HepG2 (cell line): ENCODE measurements around the gene LTB4R. TPM values are rescaled to one million over a fixed set of nuclear protein-coding genes. Genes with fewer than 3 reads are reported as not detected.
A peak's percentile ranks its signal among the peaks of the same experiment; 100 is the strongest.

ENCODE experiments used
- FOXO1 ChIP-seq: sonication (generic); formaldehyde crosslinking; IDR thresholded peaks from 2 replicates; pipeline ENCODE4 v1.4.0; 2020; ENCODE audit warnings: missing genetic modification reagents
- HDAC1 ChIP-seq: sonication (generic); formaldehyde crosslinking; IDR thresholded peaks from 2 replicates; pipeline ENCODE4 v1.5.1; 2020; ENCODE audit warnings: mild to moderate bottlenecking, missing genetic modification reagents
- MTA3 ChIP-seq: sonication (generic); formaldehyde crosslinking; IDR thresholded peaks from 2 replicates; pipeline ENCODE4 v1.4.0; 2020; ENCODE audit warnings: missing genetic modification reagents
- PHB2 ChIP-seq: fragments of 450-650 bp; IDR thresholded peaks from 2 replicates; pipeline ENCODE4 v1.6.1; 2018; ENCODE audit not compliant: partially characterized antibody
- SCMH1 ChIP-seq: sonication (generic); formaldehyde crosslinking; IDR thresholded peaks from 2 replicates; pipeline ENCODE4 v1.9.0; 2021; ENCODE audit warnings: missing genetic modification reagents, mild to moderate bottlenecking, borderline replicate concordance
- SMAD1 ChIP-seq: sonication (generic); formaldehyde crosslinking; IDR thresholded peaks from 2 replicates; pipeline ENCODE4 v1.4.0; 2020; ENCODE audit warnings: missing genetic modification reagents, low read depth, mild to moderate bottlenecking, borderline replicate concordance
- THYN1 ChIP-seq: sonication (generic); formaldehyde crosslinking; IDR thresholded peaks from 2 replicates; pipeline ENCODE4 v1.8.1; 2023; ENCODE audit warnings: low read depth, mild to moderate bottlenecking, moderate library complexity, missing genetic modification reagents, borderline replicate concordance
- ZBTB42 ChIP-seq: sonication (generic); formaldehyde crosslinking; IDR thresholded peaks from 2 replicates; pipeline ENCODE4 v1.5.0; 2020; ENCODE audit warnings: mild to moderate bottlenecking, missing genetic modification reagents
- ZBTB7A ChIP-seq: sonication (generic); formaldehyde crosslinking; IDR thresholded peaks from 2 replicates; pipeline ENCODE4 v1.8.0; 2022; ENCODE audit warnings: mild to moderate bottlenecking, missing genetic modification reagents
- ZNF180 ChIP-seq: sonication (generic); formaldehyde crosslinking; IDR thresholded peaks from 2 replicates; pipeline ENCODE4 v1.4.0; 2020; ENCODE audit warnings: low read depth, missing genetic modification reagents, borderline replicate concordance
- ZNF317 ChIP-seq: sonication (generic); formaldehyde crosslinking; IDR thresholded peaks from 2 replicates; pipeline ENCODE4 v1.5.0; 2020; ENCODE audit warnings: mild to moderate bottlenecking, missing genetic modification reagents
- ZNF343 ChIP-seq: sonication (generic); formaldehyde crosslinking; IDR thresholded peaks from 2 replicates; pipeline ENCODE4 v1.4.0; 2020; ENCODE audit warnings: mild to moderate bottlenecking, missing genetic modification reagents
- ZNF367 ChIP-seq: sonication (generic); formaldehyde crosslinking; IDR thresholded peaks from 2 replicates; pipeline ENCODE4 v1.4.0; 2020; ENCODE audit warnings: missing genetic modification reagents, borderline replicate concordance
- ZNF441 ChIP-seq: sonication (generic); formaldehyde crosslinking; IDR thresholded peaks from 2 replicates; pipeline ENCODE4 v1.7.0; 2021; ENCODE audit warnings: missing genetic modification reagents, borderline replicate concordance
- ZNF737 ChIP-seq: sonication (generic); formaldehyde crosslinking; IDR thresholded peaks from 2 replicates; pipeline ENCODE4 v1.5.0; 2020; ENCODE audit warnings: missing genetic modification reagents, mild to moderate bottlenecking, borderline replicate concordance
- polyA plus RNA-seq, 8 experiments: library from polyadenylated mRNA; depleted of rRNA in 3 of 8; stranded (reverse) in 7 of 8; unstranded in 1 of 8; fragments of >200 nt; fragmentation: Illumina TruSeq in 4 of 8; extraction: Trizol in 4 of 8; gene quantifications; 2 replicates each; pipeline versions ENCODE4 v1.2.1 to v1.2.3, GENCODE V29; 2011 to 2016; ENCODE audit warnings: low read depth in 4 of 8, missing spikeins in 1 of 8, mixed read lengths in 1 of 8; ENCODE audit not compliant: insufficient read depth in 1 of 8
- total RNA-seq, 5 experiments: library from RNA; depleted of rRNA; stranded (reverse); fragments of >200 nt; fragmentation: Illumina TruSeq; extraction: Trizol; gene quantifications; 2 replicates each; pipeline ENCODE4 v1.2.3, GENCODE V29; 2016; ENCODE audit warnings: low read depth in 1 of 5
- TF ChIP-seq, protein P1 (sequence below): sonication (generic); formaldehyde crosslinking; IDR thresholded peaks from 2 replicates; pipeline ENCODE4 v1.4.0; 2020; ENCODE audit warnings: missing genetic modification reagents
- TF ChIP-seq, protein P2 (sequence below): sonication (generic); formaldehyde crosslinking; IDR thresholded peaks from 2 replicates; pipeline ENCODE4 v1.5.1; 2020; ENCODE audit warnings: mild to moderate bottlenecking, missing genetic modification reagents, borderline replicate concordance
- TF ChIP-seq, protein P3 (sequence below): sonication (generic); formaldehyde crosslinking; IDR thresholded peaks from 2 replicates; pipeline ENCODE4 v1.4.0; 2020; ENCODE audit warnings: missing genetic modification reagents, mild to moderate bottlenecking, borderline replicate concordance

LTB4R gene
- total and polyA plus RNA-seq, 2 of the 13 experiments (the other 11 are each of a cell fraction or from before 2014, with no cell fraction given) = 3.2 to 8.2 TPM

DNA sequence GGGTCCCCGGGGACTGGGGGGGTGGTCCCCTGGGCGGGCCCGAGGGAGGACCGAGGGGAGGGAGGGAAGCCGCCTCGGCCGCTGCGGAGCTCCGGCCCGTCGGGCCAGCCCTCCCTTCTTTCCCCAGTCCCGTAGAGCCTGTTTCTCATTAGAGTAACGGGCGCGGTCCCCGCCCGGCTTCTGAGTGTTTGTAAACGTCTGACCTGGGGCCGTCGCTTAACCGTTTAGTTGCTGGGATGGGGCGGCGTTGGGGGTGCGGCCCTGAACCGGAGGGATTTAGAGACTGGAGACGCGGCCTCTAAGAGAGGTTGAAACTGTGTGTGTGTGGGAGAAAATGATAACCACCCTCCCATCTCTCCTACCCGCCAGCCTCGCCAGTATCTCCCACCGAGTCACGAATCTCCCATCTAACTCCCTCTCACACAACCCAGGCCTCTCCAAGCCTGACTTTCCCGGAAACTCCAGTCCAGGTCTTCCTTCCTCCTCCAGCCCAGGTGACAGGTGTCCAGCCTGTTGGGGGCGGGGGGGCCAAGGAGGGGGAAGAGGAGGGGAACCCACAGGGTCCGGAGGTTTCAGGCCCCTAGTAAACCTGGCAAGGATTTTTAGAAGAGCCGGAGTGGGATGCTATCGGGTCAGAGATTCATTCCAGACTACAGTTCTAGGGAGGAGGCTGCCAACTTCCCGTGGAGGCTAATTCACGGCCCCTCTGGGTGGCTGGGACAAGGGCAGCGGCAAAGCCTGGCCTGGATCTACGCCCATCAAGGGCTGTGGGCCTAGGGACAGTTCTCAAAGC lies 55.6 kb downstream of the LTB4R start (continued):
- TF ChIP-seq, protein P1, sequence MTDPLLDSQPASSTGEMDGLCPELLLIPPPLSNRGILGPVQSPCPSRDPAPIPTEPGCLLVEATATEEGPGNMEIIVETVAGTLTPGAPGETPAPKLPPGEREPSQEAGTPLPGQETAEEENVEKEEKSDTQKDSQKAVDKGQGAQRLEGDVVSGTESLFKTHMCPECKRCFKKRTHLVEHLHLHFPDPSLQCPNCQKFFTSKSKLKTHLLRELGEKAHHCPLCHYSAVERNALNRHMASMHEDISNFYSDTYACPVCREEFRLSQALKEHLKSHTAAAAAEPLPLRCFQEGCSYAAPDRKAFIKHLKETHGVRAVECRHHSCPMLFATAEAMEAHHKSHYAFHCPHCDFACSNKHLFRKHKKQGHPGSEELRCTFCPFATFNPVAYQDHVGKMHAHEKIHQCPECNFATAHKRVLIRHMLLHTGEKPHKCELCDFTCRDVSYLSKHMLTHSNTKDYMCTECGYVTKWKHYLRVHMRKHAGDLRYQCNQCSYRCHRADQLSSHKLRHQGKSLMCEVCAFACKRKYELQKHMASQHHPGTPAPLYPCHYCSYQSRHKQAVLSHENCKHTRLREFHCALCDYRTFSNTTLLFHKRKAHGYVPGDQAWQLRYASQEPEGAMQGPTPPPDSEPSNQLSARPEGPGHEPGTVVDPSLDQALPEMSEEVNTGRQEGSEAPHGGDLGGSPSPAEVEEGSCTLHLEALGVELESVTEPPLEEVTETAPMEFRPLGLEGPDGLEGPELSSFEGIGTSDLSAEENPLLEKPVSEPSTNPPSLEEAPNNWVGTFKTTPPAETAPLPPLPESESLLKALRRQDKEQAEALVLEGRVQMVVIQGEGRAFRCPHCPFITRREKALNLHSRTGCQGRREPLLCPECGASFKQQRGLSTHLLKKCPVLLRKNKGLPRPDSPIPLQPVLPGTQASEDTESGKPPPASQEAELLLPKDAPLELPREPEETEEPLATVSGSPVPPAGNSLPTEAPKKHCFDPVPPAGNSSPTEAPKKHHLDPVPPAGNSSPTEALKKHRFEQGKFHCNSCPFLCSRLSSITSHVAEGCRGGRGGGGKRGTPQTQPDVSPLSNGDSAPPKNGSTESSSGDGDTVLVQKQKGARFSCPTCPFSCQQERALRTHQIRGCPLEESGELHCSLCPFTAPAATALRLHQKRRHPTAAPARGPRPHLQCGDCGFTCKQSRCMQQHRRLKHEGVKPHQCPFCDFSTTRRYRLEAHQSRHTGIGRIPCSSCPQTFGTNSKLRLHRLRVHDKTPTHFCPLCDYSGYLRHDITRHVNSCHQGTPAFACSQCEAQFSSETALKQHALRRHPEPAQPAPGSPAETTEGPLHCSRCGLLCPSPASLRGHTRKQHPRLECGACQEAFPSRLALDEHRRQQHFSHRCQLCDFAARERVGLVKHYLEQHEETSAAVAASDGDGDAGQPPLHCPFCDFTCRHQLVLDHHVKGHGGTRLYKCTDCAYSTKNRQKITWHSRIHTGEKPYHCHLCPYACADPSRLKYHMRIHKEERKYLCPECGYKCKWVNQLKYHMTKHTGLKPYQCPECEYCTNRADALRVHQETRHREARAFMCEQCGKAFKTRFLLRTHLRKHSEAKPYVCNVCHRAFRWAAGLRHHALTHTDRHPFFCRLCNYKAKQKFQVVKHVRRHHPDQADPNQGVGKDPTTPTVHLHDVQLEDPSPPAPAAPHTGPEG (CRISPR knock-in tag) = 0 out of 2 replicates have a peak, but pooled peaks have one; percentile 54
- TF ChIP-seq, protein P2, sequence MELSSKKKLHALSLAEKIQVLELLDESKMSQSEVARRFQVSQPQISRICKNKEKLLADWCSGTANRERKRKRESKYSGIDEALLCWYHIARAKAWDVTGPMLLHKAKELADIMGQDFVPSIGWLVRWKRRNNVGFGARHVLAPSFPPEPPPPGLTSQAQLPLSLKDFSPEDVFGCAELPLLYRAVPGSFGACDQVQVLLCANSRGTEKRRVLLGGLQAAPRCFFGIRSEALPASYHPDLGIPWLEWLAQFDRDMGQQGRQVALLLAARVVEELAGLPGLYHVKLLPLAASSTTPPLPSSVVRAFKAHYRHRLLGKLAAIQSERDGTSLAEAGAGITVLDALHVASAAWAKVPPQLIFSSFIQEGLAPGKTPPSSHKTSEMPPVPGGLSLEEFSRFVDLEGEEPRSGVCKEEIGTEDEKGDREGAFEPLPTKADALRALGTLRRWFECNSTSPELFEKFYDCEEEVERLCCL (CRISPR knock-in tag) = peak; percentile 83
- no peak for TF ChIP-seq MTA3 (CRISPR knock-in tag)
- TF ChIP-seq HDAC1 = no peak; the same call in 1 of the 2 replicates
- TF ChIP-seq SMAD1 (CRISPR knock-in tag) = peak; percentile 87; the same call in 1 of the 2 replicates
- TF ChIP-seq ZNF317 (CRISPR knock-in tag) = peak; percentile 53; the same call in 1 of the 2 replicates
- TF ChIP-seq ZNF367 (CRISPR knock-in tag) = no peak
- TF ChIP-seq THYN1 (CRISPR knock-in tag) = 0 out of 2 replicates have a peak, but pooled peaks have one; percentile 82
- TF ChIP-seq PHB2 = no peak
- TF ChIP-seq ZBTB42 (CRISPR knock-in tag) = no peak
- TF ChIP-seq ZNF737 (CRISPR knock-in tag) = no peak
- TF ChIP-seq, protein P3, sequence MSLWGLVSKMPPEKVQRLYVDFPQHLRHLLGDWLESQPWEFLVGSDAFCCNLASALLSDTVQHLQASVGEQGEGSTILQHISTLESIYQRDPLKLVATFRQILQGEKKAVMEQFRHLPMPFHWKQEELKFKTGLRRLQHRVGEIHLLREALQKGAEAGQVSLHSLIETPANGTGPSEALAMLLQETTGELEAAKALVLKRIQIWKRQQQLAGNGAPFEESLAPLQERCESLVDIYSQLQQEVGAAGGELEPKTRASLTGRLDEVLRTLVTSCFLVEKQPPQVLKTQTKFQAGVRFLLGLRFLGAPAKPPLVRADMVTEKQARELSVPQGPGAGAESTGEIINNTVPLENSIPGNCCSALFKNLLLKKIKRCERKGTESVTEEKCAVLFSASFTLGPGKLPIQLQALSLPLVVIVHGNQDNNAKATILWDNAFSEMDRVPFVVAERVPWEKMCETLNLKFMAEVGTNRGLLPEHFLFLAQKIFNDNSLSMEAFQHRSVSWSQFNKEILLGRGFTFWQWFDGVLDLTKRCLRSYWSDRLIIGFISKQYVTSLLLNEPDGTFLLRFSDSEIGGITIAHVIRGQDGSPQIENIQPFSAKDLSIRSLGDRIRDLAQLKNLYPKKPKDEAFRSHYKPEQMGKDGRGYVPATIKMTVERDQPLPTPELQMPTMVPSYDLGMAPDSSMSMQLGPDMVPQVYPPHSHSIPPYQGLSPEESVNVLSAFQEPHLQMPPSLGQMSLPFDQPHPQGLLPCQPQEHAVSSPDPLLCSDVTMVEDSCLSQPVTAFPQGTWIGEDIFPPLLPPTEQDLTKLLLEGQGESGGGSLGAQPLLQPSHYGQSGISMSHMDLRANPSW (CRISPR knock-in tag) = peak; percentile 90; the same call in 1 of the 2 replicates
- TF ChIP-seq ZNF343 (CRISPR knock-in tag) = peak; percentile 93; the same call in 1 of the 2 replicates
- no peak for TF ChIP-seq SCMH1 (CRISPR knock-in tag)
- TF ChIP-seq FOXO1 = peak; percentile 7; the same call in 1 of the 2 replicates
- TF ChIP-seq ZNF180 (CRISPR knock-in tag) = no peak
- TF ChIP-seq ZBTB7A (CRISPR knock-in tag) = no peak
- TF ChIP-seq ZNF441 (CRISPR knock-in tag) = peak; percentile 69
